ENCODE results near the gene FZD10. TPM values are rescaled to one million over a fixed set of nuclear protein-coding genes. Genes with fewer than 3 reads are reported as not detected.

Gene FZD10
- polyA plus RNA-seq, 4 donors = 1.9 to 3.5 (median 3.0) TPM

- DNase-seq (ENCODE audit: low read depth in 4 of 4, low spot score in 3 of 4) = no peak
These were observed 8.5 kb upstream of the FZD10 start for GRCh38 chr12:130153803-130154202.

GRCh38 chr12:130154276-130155070, 7.8 kb upstream of the FZD10 start:
- DNase-seq (ENCODE audit: low read depth in 4 of 4, low spot score in 3 of 4) = no peak

GRCh38 chr12:130155416-130156073, 6.7 kb upstream of the FZD10 start:
- no peak for DNase-seq (ENCODE audit: low read depth in 4 of 4, low spot score in 3 of 4)

GRCh38 chr12:130156652-130157275, 5.5 kb upstream of the FZD10 start:
- no peak for DNase-seq (ENCODE audit: low read depth in 4 of 4, low spot score in 3 of 4)

- DNase-seq (ENCODE audit: low read depth in 4 of 4, low spot score in 3 of 4) = no peak
These were observed 4.1 kb upstream of the FZD10 start for GRCh38 chr12:130157998-130158753.

- no peak for DNase-seq (ENCODE audit: low read depth in 4 of 4, low spot score in 3 of 4)
These were observed 3.6 kb upstream of the FZD10 start for GRCh38 chr12:130158754-130159059.

- DNase-seq (ENCODE audit: low read depth in 4 of 4, low spot score in 3 of 4) = no peak
These were observed 2.0 kb upstream of the FZD10 start for GRCh38 chr12:130160306-130160705.

GRCh38 chr12:130160711-130161231, 1.5 kb upstream of the FZD10 start:
- DNase-seq (ENCODE audit: low read depth in 4 of 4, low spot score in 3 of 4) = no peak

GRCh38 chr12:130161261-130162243, 712 bp upstream of the FZD10 start:
- no peak for DNase-seq (ENCODE audit: low read depth in 4 of 4, low spot score in 3 of 4)

GRCh38 chr12:130162745-130163460, 639 bp downstream of the FZD10 start:
- DNase-seq (ENCODE audit: low read depth in 4 of 4, low spot score in 3 of 4) = no peak

- no peak for DNase-seq (ENCODE audit: low read depth in 4 of 4, low spot score in 3 of 4)
These were observed 1.4 kb downstream of the FZD10 start for GRCh38 chr12:130163461-130164215.

- no peak for DNase-seq (ENCODE audit: low read depth in 4 of 4, low spot score in 3 of 4)
These were observed 1.9 kb downstream of the FZD10 start for GRCh38 chr12:130164216-130164542.

- no peak for DNase-seq (ENCODE audit: low read depth in 4 of 4, low spot score in 3 of 4)
These were observed 2.7 kb downstream of the FZD10 start for GRCh38 chr12:130164936-130165335.

- no peak for DNase-seq (ENCODE audit: low read depth in 4 of 4, low spot score in 3 of 4)
These were observed 4.0 kb downstream of the FZD10 start for GRCh38 chr12:130166306-130166705.

- DNase-seq (ENCODE audit: low read depth in 4 of 4, low spot score in 3 of 4) = no peak
These were observed 5.3 kb downstream of the FZD10 start for GRCh38 chr12:130167537-130167936.

GRCh38 chr12:130169256-130169655, 7.0 kb downstream of the FZD10 start:
- DNase-seq (ENCODE audit: low read depth in 4 of 4, low spot score in 3 of 4) = no peak

GRCh38 chr12:130169924-130170323, 7.7 kb downstream of the FZD10 start:
- DNase-seq (ENCODE audit: low read depth in 4 of 4, low spot score in 3 of 4) = no peak

GRCh38 chr12:130170611-130171010, 8.3 kb downstream of the FZD10 start:
- DNase-seq (ENCODE audit: low read depth in 4 of 4, low spot score in 3 of 4) = no peak

Data from right renal pelvis (tissue), 4 donors.